Activated naive CD8-positive, alpha-beta T cell treated with anti-CD3 and anti-CD28 coated beads, Interleukin-2, amount 10 ng/mL, durations not matched to agents 7 days and 5 days (primary cell): ENCODE data around the gene GRIK3. TPM values are rescaled to one million over a fixed set of nuclear protein-coding genes. Genes with fewer than 3 reads are reported as not detected.
"Not testable (repeated sequence)": the region's sequence is repeated elsewhere in the genome, so short reads cannot be mapped to it uniquely, and the experiment has no call there.

Experiments
- ATAC-seq: fragments of 150-1000 bp; cut with Tn5 transposase; one replicate; pipeline ENCODE4 v1.10.0; 2021; ENCODE audit warnings: low read depth, moderate library complexity
- POLR2A ChIA-PET: fragments of 350-600 bp; sonication (Branson Sonifier 250); formaldehyde crosslinking; loops from one replicate; lab custom pipeline; 2021; ENCODE audit warnings: antibody characterized with exemption; lab: Charles Lee
- DNase-seq: peaks from one replicate; pipeline ENCODE4 v3.0.0; 2021
- H3K27ac Mint-ChIP-seq: one replicate; pipeline ENCODE4 v1.8.0; 2022; ENCODE audit warnings: mild to moderate bottlenecking, mixed read lengths
- H3K27me3 Mint-ChIP-seq: one replicate; pipeline ENCODE4 v1.8.0; 2022; ENCODE audit warnings: mild to moderate bottlenecking, moderate library complexity, mixed read lengths
- H3K36me3 Mint-ChIP-seq: one replicate; pipeline ENCODE4 v1.8.0; 2021; ENCODE audit warnings: mild to moderate bottlenecking, mixed read lengths
- H3K4me1 Mint-ChIP-seq: one replicate; pipeline ENCODE4 v1.8.0; 2021; ENCODE audit warnings: mixed read lengths
- H3K4me3 Mint-ChIP-seq: one replicate; pipeline ENCODE4 v1.8.0; 2022; ENCODE audit warnings: mild to moderate bottlenecking, moderate library complexity, mixed read lengths
- H3K9me3 Mint-ChIP-seq: one replicate; pipeline ENCODE4 v1.8.0; 2021; ENCODE audit warnings: mixed read lengths
- total RNA-seq, 2 experiments: library from RNA; stranded (reverse); gene quantifications; one replicate each; pipeline ENCODE4 v1.2.3, GENCODE V29; 2021

Gene GRIK3
- total RNA-seq, 2 experiments from 2014 or later, result not detected

DNA sequence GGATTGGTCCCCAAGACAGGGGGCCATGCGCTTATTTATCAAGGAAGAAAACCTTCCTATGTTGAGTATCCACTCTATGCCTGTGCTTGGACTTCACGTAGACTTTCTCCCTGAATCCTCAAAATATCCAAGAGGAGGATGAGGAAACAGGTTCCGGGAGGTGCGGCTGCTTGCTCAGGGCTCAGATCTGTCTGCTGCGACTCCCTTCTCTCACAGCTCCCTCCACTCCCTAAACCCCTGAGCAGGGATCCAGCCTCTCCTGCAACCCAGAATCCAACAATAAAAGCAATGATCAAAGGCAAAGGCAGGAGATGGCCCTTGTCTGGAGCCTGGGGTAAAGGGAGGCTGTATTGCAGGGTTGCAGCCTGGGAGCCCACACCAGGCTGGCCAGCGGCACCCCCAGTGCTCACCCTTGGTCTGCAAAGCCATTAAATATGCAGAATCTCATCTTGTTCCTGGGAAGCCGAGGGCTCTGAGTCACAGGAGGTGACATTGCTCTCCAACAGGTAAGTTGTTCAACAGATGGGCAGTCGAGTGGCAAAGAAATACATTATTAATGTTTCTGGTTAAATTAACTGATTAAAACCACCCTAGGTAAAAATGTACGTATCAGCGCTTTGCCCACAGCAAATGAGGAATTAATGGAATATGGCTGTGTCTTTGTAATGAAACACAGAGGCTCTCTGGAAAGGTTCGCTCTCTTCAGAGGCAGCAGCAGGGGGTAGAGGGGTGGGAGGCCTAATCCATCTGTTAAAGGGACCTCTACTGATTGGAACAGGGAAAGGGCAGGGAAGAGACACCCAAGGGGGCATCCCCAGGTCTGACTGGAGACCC is 111.5 kb downstream of the GRIK3 start:
- no peak for DNase-seq
- Mint-ChIP-seq H3K27me3 (no peaks in the 10 kb centered on the region), H3K4me3 (no peak overlapping the region), H3K9me3 (no peaks in the 10 kb centered on the region), H3K27ac (no peak overlapping the region), H3K4me1 (no peaks in the 10 kb centered on the region), H3K36me3 (no peaks in the 10 kb centered on the region)
- POLR2A ChIA-PET, result no interaction called here
- ATAC-seq, result no peak

DNA sequence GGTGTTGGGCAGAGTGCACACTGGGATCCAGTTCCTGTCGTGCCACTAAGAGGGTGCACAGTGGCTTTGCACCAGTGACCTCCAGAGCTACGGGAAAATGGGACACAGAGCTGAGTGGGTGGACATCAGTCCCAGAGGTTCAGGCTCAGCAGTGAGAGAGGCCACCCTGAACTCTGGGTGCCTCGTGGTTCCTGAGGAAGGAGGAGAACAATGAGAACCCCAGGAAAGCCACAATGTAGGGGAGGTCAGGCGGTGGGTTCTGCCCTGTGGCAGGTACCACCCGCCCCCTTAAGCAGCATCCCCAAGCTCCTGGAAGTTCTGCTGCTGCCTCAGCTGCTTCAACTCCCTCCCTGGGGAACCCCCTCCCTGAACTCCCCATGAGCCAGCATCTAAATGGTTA is 112.2 kb downstream of the GRIK3 start:
- H3K4me1 Mint-ChIP-seq, result no peaks in the 10 kb centered on the region
- no peaks in the 10 kb centered on the region for H3K36me3 Mint-ChIP-seq
- DNase-seq (no peak), ATAC-seq (no peak)
- H3K27me3 Mint-ChIP-seq, result no peaks in the 10 kb centered on the region
- POLR2A ChIA-PET, result no interaction called here
- H3K27ac Mint-ChIP-seq, result no peak overlapping the region
- H3K4me3 Mint-ChIP-seq, result no peak overlapping the region
- no peaks in the 10 kb centered on the region for H3K9me3 Mint-ChIP-seq

DNA sequence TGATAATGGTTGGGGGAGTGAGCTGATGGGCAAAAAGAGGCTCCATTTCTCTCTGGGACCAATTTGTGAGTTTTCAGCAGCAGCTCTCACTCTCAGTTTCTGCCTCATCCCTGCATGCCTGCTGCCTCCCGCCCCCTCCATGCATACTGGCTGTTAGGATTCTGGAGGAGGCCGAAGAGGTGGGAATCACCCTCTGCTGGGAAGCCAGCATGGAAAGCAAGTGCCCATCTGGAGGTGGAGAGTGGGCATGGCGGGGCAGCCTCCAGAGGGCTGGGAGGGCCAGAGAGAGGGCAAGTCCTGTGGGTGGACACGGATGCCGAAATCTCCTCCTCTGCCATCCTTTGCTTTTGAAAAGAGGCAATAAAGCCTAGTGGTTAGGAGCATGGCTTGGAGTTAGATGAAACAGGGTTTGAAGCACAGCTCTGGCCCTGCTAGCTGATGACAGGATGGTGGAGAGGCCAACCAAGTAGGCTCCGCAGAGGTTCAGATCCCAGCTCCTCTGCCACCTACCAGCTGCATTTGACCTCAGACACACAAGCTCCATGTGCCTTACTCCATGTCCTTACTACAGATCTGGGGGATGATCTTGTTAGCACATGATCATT is 113.4 kb downstream of the GRIK3 start:
- DNase-seq, result no peak
- H3K4me1 Mint-ChIP-seq, result no peaks in the 10 kb centered on the region
- no peaks in the 10 kb centered on the region for H3K36me3 Mint-ChIP-seq
- ATAC-seq, result no peak
- no peaks in the 10 kb centered on the region for H3K27me3 Mint-ChIP-seq
- no peaks in the 10 kb centered on the region for H3K9me3 Mint-ChIP-seq
- H3K4me3 Mint-ChIP-seq, result no peak overlapping the region
- no peak overlapping the region for H3K27ac Mint-ChIP-seq
- POLR2A ChIA-PET, result no interaction called here

DNA sequence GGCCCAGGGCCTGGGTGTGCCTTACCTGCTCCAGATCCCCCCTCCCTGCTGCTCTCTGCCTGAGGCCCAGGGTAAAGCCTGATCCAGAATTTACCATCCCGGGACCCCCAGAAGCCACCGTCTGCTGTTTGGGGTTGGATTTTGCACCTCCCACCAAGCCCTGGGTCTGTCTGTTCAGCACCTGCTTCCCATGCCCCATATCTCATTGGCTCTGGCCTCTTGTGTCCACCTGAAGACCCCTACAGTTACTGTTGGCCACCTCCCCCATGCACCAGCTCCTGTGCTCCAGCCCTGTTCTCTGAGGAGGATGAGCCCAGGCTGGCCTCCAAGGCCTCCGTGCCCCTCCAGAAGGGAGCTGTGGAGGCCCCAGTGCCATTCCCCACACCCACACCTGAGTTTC is 113.9 kb downstream of the GRIK3 start:
- POLR2A ChIA-PET, result no interaction called here
- H3K27me3 Mint-ChIP-seq, result no peaks in the 10 kb centered on the region
- DNase-seq, result no peak
- no peak overlapping the region for H3K27ac Mint-ChIP-seq
- no peak for ATAC-seq
- H3K4me1 Mint-ChIP-seq, result no peaks in the 10 kb centered on the region
- no peaks in the 10 kb centered on the region for H3K36me3 Mint-ChIP-seq
- H3K4me3 Mint-ChIP-seq, result no peak overlapping the region
- no peaks in the 10 kb centered on the region for H3K9me3 Mint-ChIP-seq

DNA sequence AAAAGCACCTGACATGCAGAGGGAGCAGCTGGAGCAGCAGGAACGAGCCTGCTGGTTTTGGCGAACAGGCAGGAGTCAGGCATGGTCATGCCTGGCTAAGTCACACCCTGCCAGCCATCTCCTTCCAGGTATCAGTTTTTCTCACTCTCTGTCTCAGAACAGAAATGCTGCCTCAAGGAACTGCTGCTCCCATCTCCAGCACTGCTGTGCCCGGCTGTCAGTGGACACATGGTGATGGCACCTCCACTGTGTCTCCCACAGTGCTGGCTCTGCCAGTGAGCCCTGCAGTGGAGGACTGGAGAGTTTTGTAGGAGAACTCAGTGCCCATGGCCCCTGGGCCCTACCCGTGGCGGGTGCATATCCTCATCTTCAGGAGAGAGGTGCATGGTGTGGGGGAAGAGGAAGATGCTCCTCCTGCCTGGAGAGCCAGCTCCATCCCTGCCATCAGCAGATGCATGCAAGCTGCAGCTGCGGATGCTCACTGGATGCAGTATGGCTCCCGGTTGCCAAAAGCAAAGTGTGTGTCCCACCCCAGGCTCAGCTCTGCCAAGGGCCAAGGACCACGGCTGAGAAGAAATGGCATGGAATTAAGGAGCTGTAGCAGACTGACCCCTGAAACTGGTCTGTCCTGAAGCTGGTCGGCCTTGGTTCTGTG is 114.7 kb downstream of the GRIK3 start:
- Mint-ChIP-seq H3K4me3 (no peak overlapping the region), H3K36me3 (no peaks in the 10 kb centered on the region), H3K9me3 (no peaks in the 10 kb centered on the region), H3K4me1 (no peaks in the 10 kb centered on the region), H3K27me3 (no peaks in the 10 kb centered on the region), H3K27ac (no peak overlapping the region)
- POLR2A ChIA-PET, result no interaction called here
- DNase-seq (no peak), ATAC-seq (no peak)

DNA sequence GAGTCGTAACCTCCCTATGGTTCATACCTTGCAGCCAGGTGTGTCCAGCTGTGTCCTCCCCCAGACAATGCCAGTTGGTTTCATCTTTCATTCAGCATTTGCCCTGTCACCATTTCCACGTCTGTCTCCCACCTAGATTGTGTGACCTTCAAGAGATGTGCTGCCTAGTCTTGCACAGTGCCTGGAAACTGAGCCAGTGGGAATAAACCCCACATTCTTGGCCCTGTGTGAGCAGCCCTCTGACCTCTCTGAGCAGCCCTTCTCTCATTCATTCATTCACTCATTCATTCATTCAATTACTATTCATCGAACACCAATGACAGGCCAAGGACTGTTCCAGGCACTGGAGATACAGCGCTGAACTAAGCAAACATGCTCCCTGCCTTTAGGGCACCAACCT is 115.7 kb downstream of the GRIK3 start:
- Mint-ChIP-seq H3K27ac (no peak overlapping the region), H3K4me3 (no peak overlapping the region), H3K27me3 (no peaks in the 10 kb centered on the region), H3K9me3 (no peaks in the 10 kb centered on the region), H3K4me1 (no peaks in the 10 kb centered on the region), H3K36me3 (no peaks in the 10 kb centered on the region)
- no peak for ATAC-seq
- POLR2A ChIA-PET, result no interaction called here
- no peak for DNase-seq

DNA sequence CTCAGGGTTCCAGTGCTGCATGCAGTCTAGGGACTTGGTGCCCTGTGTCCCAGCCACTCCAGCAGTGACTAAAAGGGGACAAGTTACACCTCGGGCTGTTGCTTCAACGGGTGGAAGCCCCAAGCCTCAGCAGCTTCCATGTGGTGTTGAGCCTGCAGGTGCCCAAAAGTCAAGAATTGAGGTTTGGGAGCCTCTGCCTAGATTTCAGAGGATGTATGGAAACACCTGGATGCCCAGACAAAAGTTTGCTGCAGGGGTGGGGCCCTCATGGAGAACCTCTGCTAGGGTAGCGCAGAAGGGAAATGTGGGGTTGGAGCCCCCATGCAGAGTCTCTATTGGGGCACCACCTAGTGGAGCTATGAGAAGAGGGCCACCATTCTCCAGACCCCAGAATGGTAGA is 117.8 kb downstream of the GRIK3 start:
- H3K36me3 Mint-ChIP-seq, H3K4me3 Mint-ChIP-seq, DNase-seq, POLR2A ChIA-PET, H3K9me3 Mint-ChIP-seq, H3K27me3 Mint-ChIP-seq, ATAC-seq, H3K4me1 Mint-ChIP-seq, H3K27ac Mint-ChIP-seq: not testable (repeated sequence)

DNA sequence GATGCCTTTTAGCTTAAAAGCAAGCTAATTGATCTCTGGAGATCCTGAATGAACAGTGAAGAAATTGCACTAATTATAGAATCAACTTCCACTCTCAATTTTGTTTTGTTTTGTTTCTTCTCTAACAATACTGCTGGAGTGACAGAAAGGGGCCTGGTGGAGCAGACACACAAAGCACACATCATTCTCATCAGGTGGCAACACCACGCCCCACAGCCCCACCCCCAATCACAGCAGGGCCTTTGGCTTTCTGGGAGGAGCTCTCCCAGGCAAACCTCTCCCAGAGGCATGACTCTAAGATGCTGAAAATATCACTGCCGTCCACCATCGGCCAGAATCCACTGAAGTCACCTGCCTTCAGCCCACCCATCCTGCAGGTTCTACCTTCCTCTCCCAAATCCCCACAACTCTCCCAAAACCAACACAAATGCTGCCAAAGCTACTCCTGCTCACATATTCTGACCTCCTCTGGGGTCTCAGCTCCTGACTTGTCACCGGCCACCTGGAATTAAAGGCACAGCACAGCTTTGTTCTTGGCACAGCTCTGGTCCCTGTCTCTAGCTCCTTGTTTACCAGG is 120.7 kb downstream of the GRIK3 start:
- POLR2A ChIA-PET, result no interaction called here
- DNase-seq, result no peak

DNA sequence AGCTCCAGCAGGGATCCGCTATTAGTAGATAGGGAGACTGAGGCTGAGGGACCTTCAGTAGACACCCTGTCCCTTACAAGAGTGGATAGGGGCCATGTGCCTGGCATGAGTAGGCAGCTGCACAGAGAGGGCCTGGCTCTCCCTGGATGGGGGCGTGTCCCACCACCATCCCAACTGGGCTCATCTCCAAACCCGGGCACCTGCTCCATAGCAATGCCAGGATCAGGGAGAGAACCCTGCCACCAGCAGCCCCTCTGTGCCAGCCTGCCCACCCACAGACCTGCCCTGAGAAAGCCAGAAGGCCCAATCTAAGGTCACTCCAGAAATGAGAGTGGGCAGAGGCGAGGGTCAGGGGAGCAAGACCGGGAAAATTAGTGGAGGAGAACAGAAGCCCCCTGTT is 121.3 kb downstream of the GRIK3 start:
- Mint-ChIP-seq H3K4me1 (no peaks in the 10 kb centered on the region), H3K27me3 (no peaks in the 10 kb centered on the region), H3K9me3 (no peaks in the 10 kb centered on the region), H3K27ac (no peak overlapping the region), H3K4me3 (no peak overlapping the region), H3K36me3 (no peaks in the 10 kb centered on the region)
- no peak for DNase-seq
- POLR2A ChIA-PET, result no interaction called here
- ATAC-seq, result no peak

More for the DNA sequence above, 120.7 kb downstream of the GRIK3 start:
- Mint-ChIP-seq H3K4me1 (no peaks in the 10 kb centered on the region), H3K27me3 (no peaks in the 10 kb centered on the region), H3K36me3 (no peaks in the 10 kb centered on the region), H3K9me3 (no peaks in the 10 kb centered on the region), H3K4me3 (no peak overlapping the region), H3K27ac (no peak overlapping the region)
- ATAC-seq, result no peak

DNA sequence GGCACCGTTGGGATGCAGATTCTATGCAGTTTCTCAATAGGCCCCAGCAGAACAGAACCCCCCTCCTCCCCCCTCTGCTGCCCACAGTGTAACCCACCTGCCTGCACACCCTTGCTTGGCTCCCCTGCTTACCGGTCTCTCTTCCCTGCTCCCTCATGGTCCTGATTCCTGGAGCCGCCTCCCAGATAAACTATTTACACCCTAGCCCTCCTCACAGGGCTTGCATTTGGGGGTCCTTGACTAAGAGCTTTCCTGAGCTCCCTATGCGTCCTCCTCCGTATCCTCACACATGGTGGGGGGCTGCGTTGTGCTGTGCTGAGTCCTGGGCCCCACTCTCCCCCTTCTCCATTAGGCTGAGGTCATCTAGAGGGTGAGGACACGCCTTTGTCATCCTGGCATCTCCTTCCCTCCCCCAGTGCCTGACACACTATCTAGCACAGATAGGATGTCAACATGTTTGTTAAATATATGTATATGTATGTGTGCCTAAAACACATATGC is 121.9 kb downstream of the GRIK3 start:
- POLR2A ChIA-PET, result no interaction called here
- Mint-ChIP-seq H3K4me3 (no peak overlapping the region), H3K27me3 (peaks cover 2% of the 10 kb centered on the region), H3K9me3 (no peaks in the 10 kb centered on the region), H3K4me1 (no peaks in the 10 kb centered on the region), H3K36me3 (no peaks in the 10 kb centered on the region), H3K27ac (no peak overlapping the region)
- ATAC-seq (no peak), DNase-seq (no peak)

DNA sequence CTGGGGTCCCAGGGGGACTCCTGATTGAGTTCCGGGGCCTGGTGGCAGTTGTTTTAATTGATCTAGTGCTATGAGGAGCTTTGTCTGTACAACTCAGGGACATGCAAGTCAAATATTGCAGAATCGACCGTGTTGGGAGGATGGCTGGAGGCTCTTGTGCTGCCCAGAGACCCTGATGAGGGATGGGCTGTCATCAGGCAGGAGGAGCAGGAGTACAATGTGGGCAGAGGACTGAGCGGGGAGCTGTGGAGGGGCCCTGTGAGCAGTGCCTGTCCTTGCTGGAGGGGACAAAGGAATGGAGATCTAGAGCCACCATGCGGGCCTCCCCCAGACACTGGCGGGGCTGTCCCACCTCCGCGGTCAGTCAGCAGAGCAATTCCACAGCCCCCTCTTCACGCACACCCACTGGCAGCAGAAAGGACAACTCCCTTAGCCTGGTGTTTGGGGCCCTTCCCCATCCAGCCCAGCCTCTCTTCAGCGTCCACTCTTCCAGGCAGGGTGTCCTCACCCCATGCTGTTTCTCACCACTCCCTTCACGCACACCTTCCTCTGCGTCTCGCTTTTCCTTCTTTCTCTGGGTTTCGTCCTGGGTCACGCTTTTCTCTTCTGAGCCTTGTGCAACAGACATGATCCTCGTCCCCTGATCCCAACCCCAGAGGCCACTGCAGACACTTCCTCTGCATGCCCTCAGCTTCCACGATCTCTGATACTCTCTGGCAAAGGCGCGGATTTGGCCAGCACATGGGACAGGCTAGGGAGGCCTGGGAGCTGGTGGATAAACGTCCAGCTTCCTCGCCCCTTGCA is 122.6 kb downstream of the GRIK3 start:
- Mint-ChIP-seq H3K27me3 (peaks cover 3% of the 10 kb centered on the region), H3K9me3 (no peaks in the 10 kb centered on the region), H3K36me3 (no peaks in the 10 kb centered on the region), H3K4me1 (no peaks in the 10 kb centered on the region), H3K27ac (no peak overlapping the region), H3K4me3 (no peak overlapping the region)
- ATAC-seq, result no peak
- POLR2A ChIA-PET, result no interaction called here
- DNase-seq, result no peak

DNA sequence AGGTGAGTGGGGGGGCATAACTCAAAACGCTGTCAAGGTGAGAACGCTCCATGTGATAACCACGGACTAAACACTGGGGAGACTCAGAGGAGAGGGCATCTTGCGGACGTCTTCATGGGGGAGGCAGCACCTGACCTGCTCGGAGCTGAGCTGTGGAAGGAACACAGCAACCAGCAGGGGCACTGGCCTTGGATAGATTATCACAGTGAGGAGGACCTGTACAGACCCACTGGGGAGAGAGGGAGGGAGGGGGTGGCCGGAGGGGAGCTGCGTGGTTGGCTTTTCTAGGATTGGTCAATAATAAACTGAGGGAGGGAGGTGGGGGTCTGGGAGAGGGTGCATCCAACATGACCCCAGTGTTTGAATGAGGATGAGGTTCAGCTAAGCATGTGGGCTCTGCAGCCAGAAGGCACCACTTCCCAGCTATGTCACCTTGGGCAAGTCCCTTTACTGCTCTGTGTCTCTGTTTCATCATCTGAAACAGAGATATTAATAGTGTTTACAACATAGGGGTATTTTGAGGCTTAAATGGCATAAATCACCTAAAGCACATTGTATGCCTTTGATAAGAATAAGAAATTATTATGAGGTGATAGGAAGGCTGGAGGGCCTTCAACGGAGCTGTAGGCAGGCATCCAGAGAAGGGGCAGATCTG is 123.3 kb downstream of the GRIK3 start:
- POLR2A ChIA-PET, result no interaction called here
- H3K27ac Mint-ChIP-seq, result no peak overlapping the region
- DNase-seq (no peak), ATAC-seq (no peak)
- no peaks in the 10 kb centered on the region for H3K9me3 Mint-ChIP-seq
- no peak overlapping the region for H3K4me3 Mint-ChIP-seq
- peaks cover 3% of the 10 kb centered on the region for H3K27me3 Mint-ChIP-seq
- no peaks in the 10 kb centered on the region for H3K36me3 Mint-ChIP-seq
- H3K4me1 Mint-ChIP-seq, result no peaks in the 10 kb centered on the region
